ENCODE results near the gene PSTK.

PSTK gene

GRCh38 chr10:122980209-122981065, at the start of gene PSTK:
PSTK (plus strand) TSS chr10:122980401; CDS start chr10:122980480, 79 bp downstream.
- DNase-seq (ENCODE audit: low spot score): peak; percentile 88

GRCh38 chr10:122931088-122931906, 48.9 kb upstream of the PSTK start:
- no peak for DNase-seq (ENCODE audit: low spot score)

GRCh38 chr10:122939133-122939855, 40.9 kb upstream of the PSTK start:
- DNase-seq (ENCODE audit: low spot score): no peak

- no peak for DNase-seq (ENCODE audit: low spot score)
Measured at GRCh38 chr10:122939856-122940543, 40.2 kb upstream of the PSTK start.

- DNase-seq (ENCODE audit: low spot score): no peak
Measured at GRCh38 chr10:122949296-122949695, 30.9 kb upstream of the PSTK start.

- DNase-seq (ENCODE audit: low spot score): peak; percentile 98
Measured at GRCh38 chr10:122953902-122954730, 26.1 kb upstream of the PSTK start, which contains the start of gene C10orf88. C10orf88 (minus strand) TSS chr10:122954227; CDS start chr10:122954178, 49 bp downstream.

- no peak for DNase-seq (ENCODE audit: low spot score)
Measured at GRCh38 chr10:122954731-122955050, 25.5 kb upstream of the PSTK start.

GRCh38 chr10:122955892-122956291, 24.3 kb upstream of the PSTK start:
- no peak for DNase-seq (ENCODE audit: low spot score)

GRCh38 chr10:122957474-122957873, 22.7 kb upstream of the PSTK start:
- DNase-seq (ENCODE audit: low spot score): no peak

- no peak for DNase-seq (ENCODE audit: low spot score)
Measured at GRCh38 chr10:122962405-122962804, 17.8 kb upstream of the PSTK start.

GRCh38 chr10:122966879-122967278, 13.3 kb upstream of the PSTK start:
- no peak for DNase-seq (ENCODE audit: low spot score)

GRCh38 chr10:122968698-122969097, 11.5 kb upstream of the PSTK start:
- no peak for DNase-seq (ENCODE audit: low spot score)

- DNase-seq (ENCODE audit: low spot score): no peak
Measured at GRCh38 chr10:122974023-122974422, 6.2 kb upstream of the PSTK start.

- DNase-seq (ENCODE audit: low spot score): no peak
Measured at GRCh38 chr10:122974543-122975064, 5.6 kb upstream of the PSTK start.

GRCh38 chr10:122981066-122981464, 864 bp downstream of the PSTK start:
- DNase-seq (ENCODE audit: low spot score): no peak

- no peak for DNase-seq (ENCODE audit: low spot score)
Measured at GRCh38 chr10:122983898-122984297, 3.7 kb downstream of the PSTK start.

- no peak for DNase-seq (ENCODE audit: low spot score)
Measured at GRCh38 chr10:122984708-122985107, 4.5 kb downstream of the PSTK start.

- DNase-seq (ENCODE audit: low spot score): no peak
Measured at GRCh38 chr10:122986335-122986734, 6.1 kb downstream of the PSTK start.

GRCh38 chr10:122988501-122988900, 8.3 kb downstream of the PSTK start:
- no peak for DNase-seq (ENCODE audit: low spot score)

- no peak for DNase-seq (ENCODE audit: low spot score)
Measured at GRCh38 chr10:122990278-122990677, 10.1 kb downstream of the PSTK start.
